NCI-H2107 (cell line): ENCODE data around the gene RALY.

Experiments used
- DNase-seq: peaks from one replicate; lab custom pipeline; 2025; lab: John Stamatoyannopoulos, UW

Gene RALY

DNA sequence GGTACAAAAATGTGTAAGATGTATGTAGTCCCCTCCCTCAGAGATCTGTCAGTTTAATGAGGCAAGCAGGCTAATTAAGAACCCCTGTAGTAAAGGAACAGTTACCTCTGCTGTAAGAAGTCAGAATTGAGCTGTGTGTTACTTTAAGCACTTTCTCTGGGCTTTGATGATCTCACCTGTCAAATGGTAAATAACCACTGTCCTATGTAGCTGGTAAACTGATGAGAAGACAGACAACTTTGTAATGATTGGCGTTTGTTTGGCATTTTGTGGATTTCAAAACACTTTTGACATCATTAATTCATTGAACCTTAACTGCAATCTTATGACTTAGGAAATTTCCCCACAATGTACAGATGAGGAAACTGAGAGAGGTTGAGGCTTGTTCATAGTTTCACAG lies 55.7 kb downstream of the RALY start:
- no peak for DNase-seq

DNA sequence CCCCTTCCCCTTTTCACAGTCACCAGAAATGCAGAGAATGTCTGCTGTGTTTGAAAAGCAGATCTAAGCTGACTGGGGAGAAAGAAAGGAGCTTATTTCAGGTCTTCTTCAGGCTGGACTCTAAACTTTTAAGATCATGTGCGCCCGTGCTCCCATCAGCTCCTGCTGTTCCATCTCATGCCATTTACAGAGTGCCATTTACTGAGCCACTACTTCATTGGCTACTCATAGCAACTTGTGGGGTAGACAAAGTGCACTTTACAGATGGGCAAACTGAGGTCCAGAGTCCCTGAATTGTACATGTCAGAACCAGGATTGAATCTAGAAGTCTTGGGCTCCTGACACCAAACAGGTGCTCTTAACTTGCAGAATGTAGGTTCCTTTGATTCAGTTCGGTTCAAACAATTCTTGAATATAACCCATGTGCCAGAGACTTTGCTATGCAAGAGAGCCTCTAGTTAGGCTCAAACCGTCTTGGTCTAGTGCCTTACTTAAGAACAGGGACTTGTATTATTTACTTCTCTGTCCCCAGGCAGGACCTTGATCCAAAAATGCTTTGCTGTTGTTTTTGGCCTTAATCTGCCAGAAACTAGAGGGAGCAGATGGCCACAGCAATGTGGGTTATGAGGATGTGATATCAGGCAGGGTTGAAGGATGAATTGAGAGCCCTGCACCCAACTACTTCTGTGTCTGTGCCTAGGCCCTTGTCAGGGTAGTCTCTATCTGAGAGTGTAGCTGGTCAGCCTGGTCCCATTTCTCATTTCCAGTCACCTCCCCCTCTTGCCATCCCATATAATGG lies 56.4 kb downstream of the RALY start:
- no peak for DNase-seq

DNA sequence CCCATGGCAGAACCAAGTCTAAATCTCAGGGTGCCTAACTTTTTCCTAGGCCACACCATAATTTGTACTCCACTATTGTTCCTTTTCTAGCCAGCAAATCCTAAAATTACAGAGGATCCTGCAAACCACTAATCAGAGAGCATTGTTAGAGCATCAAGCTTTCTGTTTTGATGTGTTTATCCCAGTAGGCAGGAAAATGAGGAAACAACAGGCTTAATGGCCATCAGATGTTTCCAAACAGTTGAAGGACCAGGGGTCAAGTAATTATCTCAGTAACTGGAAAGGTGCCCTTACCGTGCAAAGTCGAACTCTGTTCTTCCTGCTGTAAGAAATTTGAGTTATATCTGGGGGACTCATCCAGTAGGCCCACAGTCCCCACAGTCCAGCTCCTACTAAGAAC lies 58.7 kb downstream of the RALY start:
- no peak for DNase-seq

DNA sequence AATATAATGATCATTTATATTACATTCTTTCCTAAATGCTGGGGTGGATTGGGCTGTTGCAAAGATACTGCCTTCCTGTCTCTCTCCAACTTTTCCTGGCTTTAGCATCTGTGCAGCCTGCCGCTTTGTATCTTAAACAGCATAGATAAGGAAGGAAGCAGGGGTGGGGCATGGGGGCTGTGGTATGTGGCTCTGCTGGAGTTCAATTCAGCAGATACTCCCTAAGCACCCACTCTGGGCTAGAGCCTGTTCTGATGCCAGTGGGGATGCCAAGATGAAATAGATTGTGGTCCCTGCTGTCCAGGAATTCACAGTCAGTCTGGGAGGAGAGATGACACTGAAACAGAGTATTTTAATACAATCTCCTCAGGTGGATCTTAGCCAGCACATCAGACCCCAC lies 61.6 kb downstream of the RALY start:
- DNase-seq, result no peak

DNA sequence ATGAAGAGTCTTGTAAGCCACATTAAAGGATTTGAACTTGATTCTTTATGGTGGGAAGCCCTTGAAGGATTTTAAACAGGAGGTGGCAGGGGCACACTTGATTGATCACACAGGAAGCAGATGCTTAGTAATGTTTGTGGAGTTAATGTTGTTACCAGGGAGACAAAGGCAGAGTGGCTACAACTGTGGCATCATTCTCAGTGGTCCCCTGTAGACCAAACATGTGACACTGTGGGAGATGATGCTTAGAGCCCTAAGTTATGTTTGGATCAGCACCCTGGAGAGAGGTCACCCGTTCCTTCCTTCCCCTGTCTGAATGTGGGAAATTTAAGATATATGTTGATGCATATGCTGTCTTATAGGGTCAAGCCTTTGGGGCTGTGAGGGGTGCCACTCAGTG lies 65.1 kb downstream of the RALY start:
- DNase-seq, result no peak

DNA sequence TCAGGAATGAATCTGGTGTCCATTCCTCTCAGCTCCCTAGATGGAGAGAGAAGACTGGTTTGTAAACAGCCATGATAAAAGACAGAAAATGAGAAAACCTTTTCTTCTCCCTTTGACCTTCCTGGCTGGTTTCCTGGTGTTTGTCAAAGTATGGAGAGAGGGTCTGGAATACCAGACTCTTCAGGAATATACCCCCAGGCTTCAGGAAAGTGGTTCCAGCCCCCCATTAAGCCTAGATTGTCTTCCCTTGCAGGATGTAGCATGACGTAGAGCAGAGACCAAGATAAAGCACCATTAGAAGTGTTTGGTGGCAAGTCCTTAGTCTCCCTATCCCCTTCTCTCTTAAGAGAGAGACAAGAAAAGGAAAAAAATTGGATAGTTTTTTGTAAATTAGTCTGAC lies 67.3 kb downstream of the RALY start:
- DNase-seq, result no peak

DNA sequence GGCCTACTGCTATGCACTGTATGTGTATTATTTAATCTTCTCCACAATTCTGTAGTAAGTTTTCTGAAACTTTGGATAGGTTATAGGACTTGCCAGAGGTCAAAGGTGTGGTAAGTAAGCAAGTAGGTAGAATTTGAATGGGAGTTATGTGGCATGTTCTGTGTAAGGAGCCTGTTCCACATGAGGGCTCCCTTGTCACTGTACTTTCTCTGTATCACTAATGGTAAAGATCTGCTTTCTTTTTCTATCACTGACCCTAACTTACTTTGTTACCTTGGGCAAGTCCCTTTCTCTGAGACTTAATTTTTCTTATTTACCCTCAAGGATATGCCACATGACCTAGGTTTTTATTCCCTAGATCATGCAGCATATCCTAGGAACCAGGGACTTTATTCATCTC lies 68.0 kb downstream of the RALY start:
- DNase-seq, result no peak

DNA sequence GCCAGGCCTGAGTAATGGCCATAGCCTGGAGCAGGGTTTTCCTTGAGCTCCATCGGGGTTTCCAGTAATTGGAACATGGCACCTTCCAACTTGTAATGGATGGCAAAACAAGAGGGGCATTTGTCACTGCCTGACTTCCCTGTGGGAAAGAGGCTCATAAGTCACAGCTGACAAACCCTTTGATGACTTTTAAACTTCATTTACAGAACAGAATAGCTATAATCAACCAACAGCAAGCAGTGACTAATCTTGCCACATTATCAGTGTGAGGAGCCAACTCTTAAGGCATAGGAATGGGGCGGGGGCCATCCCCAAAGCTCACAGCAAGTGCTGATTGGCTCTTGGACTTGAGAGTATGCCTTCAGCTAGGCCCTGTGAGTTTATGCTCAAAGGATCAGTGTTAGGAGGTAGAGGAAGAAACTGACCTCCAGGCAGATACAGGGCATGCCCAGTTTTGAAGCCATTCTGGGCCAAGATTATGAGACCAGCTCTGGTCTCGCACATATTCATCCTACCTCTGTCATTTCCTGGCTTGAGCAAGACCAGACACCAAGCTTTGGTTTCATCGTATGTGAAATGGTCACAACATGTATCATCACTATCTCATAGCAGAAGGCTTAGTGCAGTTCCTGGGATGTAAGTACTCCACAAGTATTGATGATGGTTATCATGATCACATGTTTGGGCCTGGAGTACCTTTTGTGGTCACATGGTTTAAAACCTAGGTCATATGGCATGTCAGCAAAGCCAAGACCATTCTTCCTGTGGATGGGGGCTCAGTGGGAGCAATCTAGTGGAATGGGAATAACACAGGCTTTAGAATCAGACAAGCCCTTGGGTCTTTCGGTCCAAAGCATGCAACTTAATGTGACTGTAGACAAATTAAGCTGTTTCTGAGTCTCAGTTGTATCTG lies 69.1 kb downstream of the RALY start:
- no peak for DNase-seq

DNA sequence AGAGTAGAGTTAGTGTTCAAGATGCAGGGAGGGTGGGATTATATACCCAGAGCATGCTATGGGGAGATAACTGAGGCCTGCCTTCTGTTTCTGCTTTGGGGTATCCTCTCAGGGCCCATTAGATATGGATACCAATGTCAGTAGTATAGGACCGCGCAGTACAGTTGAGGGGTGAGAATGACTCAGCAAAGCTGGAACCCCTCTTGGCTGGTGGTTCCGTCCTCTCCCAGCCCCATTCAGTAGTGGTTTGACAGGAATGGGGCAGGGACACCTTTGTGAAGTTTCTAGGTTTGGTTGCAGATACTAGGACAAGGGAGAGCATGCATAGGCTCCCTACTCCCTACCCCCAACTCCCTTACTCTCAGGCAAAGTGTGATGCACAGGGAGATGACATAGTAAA lies 70.6 kb downstream of the RALY start:
- DNase-seq, result no peak

DNA sequence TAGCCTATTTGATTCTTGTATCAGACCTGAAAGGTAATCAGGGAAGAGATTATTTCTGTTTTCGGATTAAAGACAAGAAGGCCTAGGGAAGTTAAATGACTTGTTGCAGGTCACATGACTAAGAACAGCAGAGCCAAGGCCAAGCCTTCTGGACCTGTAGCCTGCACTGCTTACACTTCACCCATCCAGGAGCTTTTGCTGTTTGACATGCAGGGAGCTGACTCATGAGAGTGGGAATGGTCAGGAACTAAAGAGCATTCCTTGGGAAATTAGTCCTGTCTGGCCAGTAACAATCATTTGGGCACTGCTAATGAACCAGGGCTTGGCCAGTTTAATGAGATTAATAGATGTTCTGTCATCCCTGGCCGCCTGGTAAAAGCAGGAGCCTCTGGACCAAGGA lies 71.5 kb downstream of the RALY start:
- no peak for DNase-seq

DNA sequence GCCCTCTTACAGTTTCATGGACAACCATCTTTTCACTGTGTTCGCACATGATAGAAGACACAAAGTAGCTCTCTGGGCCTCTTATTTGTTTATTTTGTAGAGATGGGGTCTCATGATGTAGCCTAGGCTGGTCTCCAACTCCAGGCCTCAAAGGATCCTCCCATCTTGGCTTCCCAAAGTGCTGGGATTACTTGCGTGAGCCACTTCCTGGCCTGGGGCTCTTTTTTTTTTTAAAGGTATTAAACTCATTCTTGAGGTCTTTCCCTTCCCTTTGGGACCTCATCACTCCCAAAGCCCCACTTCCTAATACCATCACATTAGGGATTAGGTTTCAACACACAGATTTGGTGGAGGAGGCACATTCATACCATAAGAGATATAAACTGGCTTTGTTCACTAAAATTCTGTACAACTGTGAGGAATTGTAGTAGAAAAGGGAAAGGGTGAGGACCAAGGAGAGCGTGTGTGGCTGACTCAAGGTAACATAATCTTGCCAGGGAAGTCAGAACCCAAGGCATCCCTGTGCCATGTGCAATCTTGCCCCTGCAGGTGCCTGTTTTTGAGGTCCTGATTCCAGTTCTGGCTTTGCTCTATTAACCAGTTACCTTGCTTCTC lies 72.9 kb downstream of the RALY start:
- no peak for DNase-seq

DNA sequence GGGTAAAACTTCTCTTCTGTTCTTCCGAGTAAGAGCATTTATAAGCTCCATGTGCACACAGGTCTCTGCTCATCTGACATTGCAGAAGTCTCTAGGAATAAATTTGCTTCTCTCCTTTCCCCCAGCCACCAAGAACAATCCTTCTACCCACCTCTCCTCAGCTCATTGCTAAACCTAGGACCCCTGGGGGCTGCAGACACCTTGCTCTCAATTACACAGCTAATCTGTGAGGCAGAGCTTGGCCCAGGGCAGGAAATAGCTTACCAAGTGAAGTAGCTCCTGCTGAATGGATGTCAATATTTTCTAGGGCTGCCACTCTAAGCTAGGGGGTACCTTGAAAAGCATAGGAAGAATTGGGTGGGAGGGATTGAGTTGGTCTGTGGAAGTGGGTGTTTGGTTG lies 74.3 kb downstream of the RALY start:
- no peak for DNase-seq

DNA sequence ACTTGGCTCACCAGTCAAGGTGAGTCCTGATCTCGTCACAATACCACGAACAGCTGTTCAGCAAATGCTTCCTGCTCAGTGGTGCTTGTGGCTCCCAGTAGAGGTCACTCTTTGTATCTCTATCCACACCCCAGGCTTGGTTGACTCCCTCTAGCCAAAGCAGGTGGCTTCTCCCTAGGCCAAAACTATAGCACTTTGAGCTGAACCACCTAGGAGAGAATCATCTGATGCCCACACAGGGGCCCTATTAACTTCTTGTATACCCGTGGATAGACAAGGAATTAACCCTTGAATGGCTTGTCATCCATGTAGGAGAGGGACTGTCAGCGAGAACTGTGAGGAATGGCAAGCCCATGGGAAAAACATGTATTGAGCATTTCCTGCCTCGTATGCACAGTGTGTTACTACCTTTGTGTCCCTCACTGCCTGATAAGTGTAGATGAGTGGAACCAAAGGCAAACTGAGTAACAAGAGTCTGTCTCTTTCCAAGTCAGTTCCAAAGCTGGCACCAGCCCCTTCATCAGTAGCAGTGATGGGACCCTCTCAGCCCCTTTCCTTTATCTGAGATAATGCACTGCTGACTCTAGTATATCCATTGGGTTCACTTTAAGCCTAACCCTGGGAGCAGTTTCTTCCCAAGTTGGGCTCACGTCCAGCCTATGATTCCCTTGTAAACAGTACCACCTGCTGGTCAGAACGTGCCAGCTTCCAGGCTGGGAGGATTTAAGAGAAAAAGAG lies 75.8 kb downstream of the RALY start:
- peak; percentile 34 for DNase-seq

DNA sequence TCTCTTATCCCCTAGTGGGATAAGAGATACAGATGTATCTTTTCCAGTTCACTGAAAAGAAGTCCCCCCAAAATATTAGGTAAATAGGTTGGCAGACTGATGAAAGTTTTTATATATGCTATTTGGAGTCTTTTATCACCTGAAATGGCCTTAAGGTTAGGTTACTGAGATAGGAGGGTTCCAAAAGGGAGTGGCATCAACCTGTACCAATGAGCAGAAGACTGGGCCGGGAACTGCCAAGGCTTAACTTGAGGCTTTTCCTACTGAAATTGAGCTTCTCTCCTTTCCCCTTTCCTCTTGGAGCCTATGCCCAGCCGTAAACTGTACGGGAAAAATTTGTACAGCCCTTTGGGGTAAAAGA lies 76.3 kb downstream of the RALY start:
- DNase-seq, result no peak

DNA sequence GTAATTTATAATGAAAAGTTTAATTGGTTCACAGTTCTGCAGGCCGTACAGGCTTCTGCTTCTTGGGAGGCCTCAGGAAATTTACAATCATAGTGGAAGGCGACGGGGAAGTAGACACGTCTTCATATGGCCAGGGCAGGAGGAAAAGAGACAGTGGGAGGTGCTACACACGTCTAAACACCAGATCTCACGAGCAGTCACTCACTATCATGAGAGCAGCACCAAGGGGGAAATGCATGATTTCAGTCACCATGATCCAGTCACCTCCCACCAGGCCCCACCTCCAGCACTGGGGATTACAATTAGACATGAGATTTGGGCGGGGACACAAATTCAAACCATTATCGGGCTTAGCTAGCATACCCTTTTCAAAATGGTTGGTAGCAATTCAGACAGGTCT lies 77.1 kb downstream of the RALY start:
- no peak for DNase-seq

DNA sequence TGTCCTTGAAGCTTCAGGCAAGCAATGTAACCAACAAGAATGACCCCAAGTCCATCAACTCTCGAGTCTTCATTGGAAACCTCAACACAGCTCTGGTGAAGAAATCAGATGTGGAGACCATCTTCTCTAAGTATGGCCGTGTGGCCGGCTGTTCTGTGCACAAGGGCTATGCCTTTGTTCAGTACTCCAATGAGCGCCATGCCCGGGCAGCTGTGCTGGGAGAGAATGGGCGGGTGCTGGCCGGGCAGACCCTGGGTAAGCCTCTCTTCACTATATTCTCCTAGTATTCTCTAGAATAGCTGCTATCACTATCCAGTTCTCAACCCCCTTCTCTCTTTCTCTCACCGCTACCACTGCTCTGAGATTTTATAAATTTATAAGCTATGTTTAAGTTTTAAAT lies 78.4 kb downstream of the RALY start:
- no peak for DNase-seq

DNA sequence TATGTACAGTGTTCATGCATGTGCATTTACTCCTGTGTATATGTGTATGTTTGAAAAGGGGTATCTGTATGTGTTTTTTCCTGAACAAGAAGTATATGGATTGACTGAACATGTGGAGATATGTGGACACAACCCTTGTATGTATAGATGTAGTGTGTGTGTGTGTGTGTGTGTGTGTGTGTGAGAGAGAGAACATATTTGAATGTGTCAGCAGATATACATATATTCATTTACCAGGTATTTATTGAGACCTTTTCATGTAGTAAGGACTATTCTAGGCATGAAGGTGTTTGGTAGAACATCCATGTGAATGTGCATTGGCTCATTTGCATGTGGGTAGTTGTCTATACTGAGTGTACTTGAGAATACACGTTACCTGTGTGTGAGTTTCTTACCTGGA lies 79.1 kb downstream of the RALY start:
- DNase-seq, result no peak

DNA sequence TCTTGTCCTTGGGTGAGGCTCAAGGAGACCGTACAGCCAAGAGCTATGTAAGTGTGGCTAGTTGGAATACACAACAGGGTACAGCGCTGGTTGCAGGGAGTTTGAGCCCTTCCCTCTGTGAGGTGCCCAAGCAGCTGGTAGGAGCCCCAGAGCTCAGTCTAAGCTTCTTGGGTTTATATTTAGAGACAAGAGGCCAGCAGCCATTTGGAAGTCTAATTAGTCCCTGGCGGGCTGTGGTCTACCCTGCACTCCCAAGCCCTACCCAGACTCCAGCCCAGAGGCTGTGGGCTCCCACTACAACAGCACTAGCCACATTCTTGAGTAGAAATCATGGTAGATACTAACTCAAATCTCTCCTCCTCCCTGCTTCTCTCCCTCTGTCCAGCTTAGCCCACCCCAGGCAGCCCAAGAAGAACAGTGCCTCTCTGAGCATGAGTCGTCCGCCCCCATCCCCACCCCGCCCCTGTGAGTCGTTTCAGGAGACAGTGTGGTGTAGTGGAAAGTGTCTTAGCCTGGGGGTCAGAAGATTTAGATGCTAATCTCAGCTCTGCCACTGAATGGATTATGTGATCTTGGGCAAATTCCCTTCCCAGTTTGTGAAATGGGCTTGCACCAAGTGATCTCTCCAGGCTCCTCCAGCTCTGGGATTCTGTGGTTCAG lies 80.5 kb downstream of the RALY start:
- no peak for DNase-seq

DNA sequence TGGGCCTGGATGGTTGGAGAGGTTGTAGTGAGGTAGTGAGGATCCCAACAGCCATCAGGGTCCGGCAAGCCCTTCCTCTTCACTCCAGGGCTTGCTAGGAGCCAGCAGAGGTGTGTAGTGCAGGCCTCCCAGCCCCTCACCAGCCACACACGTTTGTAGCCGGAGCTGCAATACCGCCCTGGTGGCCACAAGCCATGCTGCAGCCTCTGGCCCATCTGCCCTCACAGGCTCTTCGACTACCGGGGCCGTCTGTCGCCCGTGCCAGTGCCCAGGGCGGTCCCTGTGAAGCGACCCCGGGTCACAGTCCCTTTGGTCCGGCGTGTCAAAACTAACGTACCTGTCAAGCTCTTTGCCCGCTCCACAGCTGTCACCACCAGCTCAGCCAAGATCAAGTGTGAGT lies 81.9 kb downstream of the RALY start:
- DNase-seq, result no peak

DNA sequence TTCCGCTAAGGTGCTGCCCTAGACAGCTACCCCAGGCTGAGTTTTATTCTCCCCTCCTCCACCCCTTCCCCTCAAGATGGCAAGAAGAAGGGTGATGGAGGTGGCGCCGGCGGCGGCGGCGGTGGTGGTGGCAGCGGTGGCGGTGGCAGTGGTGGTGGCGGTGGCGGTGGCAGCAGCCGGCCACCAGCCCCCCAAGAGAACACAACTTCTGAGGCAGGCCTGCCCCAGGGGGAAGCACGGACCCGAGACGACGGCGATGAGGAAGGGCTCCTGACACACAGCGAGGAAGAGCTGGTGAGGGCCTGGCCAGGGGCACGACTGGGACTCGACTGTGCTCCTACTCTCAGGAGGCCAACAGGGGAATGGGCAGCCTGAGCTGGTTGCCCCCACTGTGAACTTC lies 83.2 kb downstream of the RALY start:
- no peak for DNase-seq

DNA sequence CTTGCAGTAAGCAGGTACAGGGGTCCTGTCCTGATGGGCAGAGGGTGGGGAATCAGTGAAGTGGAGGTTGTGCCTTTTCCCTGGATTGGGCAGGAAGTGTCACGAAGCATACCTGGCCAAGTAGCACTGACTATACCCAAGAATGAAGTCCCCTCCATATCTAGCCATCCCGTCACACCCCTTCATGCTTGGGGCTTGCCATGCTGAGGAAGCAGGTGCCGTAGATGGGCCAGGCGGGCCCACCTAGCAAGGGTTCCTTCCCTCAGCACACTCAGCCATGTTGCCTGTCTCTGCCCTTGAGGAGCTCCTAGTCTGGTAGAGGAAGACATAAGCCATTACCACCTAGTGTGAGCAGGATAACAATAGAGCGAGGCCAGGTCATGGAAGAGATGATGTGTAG lies 84.8 kb downstream of the RALY start:
- DNase-seq, result no peak

DNA sequence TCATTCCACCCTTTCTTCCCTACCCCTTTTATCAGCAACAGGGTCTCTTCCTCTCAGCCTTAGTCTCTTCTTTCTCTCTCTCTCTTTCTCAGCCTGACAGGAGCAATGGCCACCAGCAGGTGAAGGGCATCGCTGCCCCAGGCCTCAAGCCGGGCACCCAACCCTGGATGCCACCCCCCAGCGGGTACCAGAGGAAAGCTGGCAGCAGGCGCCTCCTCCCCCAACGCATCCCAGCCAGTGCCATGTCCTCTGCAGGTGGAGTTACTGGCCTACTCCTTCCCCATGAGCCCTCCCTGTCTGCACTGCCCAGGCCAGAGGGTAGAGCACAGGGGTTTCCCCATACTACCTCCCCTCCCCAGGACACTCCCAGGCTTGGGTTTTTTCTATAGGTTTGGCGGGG lies 86.1 kb downstream of the RALY start:
- DNase-seq, result no peak
